IMR-90 (cell line): Measurements from ENCODE around the gene POLD1. TPM values are rescaled to one million over a fixed set of nuclear protein-coding genes. Genes with fewer than 3 reads are reported as not detected.

Experiments used
- ATAC-seq: fragments of 200-7000 bp; cut with Tn5 transposase; 2 replicates; pipeline ENCODE4 v1.9.1; 2020; ENCODE audit warnings: low read depth, mild to moderate bottlenecking, moderate library complexity
- BruUV-seq: library from RNA; stranded (reverse); fragments of 400-500 nt; replicated peaks from 2 replicates; lab custom pipeline; 2021; lab: Mats Ljungman, UMichigan
- CTCF ChIA-PET: fragments of 300-600 bp; formaldehyde crosslinking; extraction: SDS; loops from one replicate; lab custom pipeline; 2021; ENCODE audit warnings: antibody characterized with exemption; lab: Yijun Ruan, JAX
- POLR2A ChIA-PET: fragments of 300-600 bp; sonication (Branson Sonifier 250); formaldehyde crosslinking; loops from one replicate; lab custom pipeline; 2022; ENCODE audit warnings: antibody characterized with exemption; ENCODE audit not compliant: unreplicated experiment; lab: Charles Lee
- DNase-seq: peaks from one replicate; pipeline ENCODE4 v3.0.0; 2013
- H2AFZ ChIP-seq: replicated peaks from 2 replicates; pipeline ENCODE3; 2013; ENCODE audit warnings: low read length, mild to moderate bottlenecking; ENCODE audit not compliant: poor library complexity
- H2AK5ac ChIP-seq: 2 replicates; pipeline ENCODE4 v1.6.1; 2013; ENCODE audit warnings: low read depth, low read length, inconsistent platforms
- H2AK9ac ChIP-seq: replicated peaks from 2 replicates; pipeline ENCODE3; 2013; ENCODE audit warnings: mild to moderate bottlenecking, low read depth, low read length, moderate library complexity; ENCODE audit not compliant: poor library complexity
- H2BK120ac ChIP-seq: 2 replicates; pipeline ENCODE4 v1.6.1; 2013; ENCODE audit warnings: low read depth, low read length, inconsistent platforms
- H2BK15ac ChIP-seq: 3 replicates; pipeline ENCODE4 v1.6.1; 2013; ENCODE audit warnings: low read depth, low read length, inconsistent platforms
- H2BK20ac ChIP-seq: 2 replicates; pipeline ENCODE4 v1.6.1; 2013; ENCODE audit warnings: low read depth, mild to moderate bottlenecking, inconsistent platforms, low read length, moderate library complexity
- H2BK5ac ChIP-seq: 2 replicates; pipeline ENCODE4 v1.6.1; 2013; ENCODE audit warnings: mild to moderate bottlenecking, low read depth, low read length, inconsistent platforms; ENCODE audit not compliant: poor library complexity, severe bottlenecking
- H3K14ac ChIP-seq: replicated peaks from 2 replicates; pipeline ENCODE4 v1.6.1; 2013; ENCODE audit warnings: low read depth, low read length, inconsistent platforms
- H3K18ac ChIP-seq: 2 replicates; pipeline ENCODE4 v1.6.1; 2013; ENCODE audit warnings: low read depth, low read length, control low read depth
- H3K23ac ChIP-seq: 2 replicates; pipeline ENCODE4 v1.6.1; 2013; ENCODE audit warnings: low read depth, low read length, inconsistent platforms
- H3K27ac ChIP-seq: 2 replicates; pipeline ENCODE4 v1.5.1; 2013; ENCODE audit warnings: mild to moderate bottlenecking, control low read depth, low read length; ENCODE audit not compliant: insufficient read depth
- H3K27me3 ChIP-seq: 2 replicates; pipeline ENCODE4 v1.6.1; 2013; ENCODE audit warnings: low read length; ENCODE audit not compliant: control insufficient read depth, insufficient read depth
- H3K36me3 ChIP-seq: 2 replicates; pipeline ENCODE4 v1.6.1; 2013; ENCODE audit warnings: low read length, mixed read lengths; ENCODE audit not compliant: control insufficient read depth, insufficient read depth
- H3K4ac ChIP-seq: 2 replicates; pipeline ENCODE4 v1.6.1; 2013; ENCODE audit warnings: low read depth, low read length, inconsistent platforms
- H3K4me1 ChIP-seq: 2 replicates; pipeline ENCODE4 v1.6.1; 2013; ENCODE audit warnings: low read length, mixed read lengths; ENCODE audit not compliant: control insufficient read depth, insufficient read depth
- H3K4me2 ChIP-seq: 2 replicates; pipeline ENCODE4 v1.6.1; 2013; ENCODE audit warnings: low read depth, mild to moderate bottlenecking, control low read depth, low read length, moderate library complexity
- H3K4me3 ChIP-seq: 2 replicates; pipeline ENCODE4 v1.5.1; 2013; ENCODE audit warnings: low read depth, mild to moderate bottlenecking, control low read depth, low read length, moderate library complexity; ENCODE audit not compliant: insufficient read depth
- H3K56ac ChIP-seq: 2 replicates; pipeline ENCODE4 v1.6.1; 2013; ENCODE audit warnings: low read length, inconsistent platforms; ENCODE audit not compliant: insufficient read depth; ENCODE audit errors: extremely low read depth
- H3K79me1 ChIP-seq, 2 experiments: 2 replicates each; pipeline ENCODE4 v1.6.1; 2013; ENCODE audit warnings: low read length in 2 of 2, inconsistent platforms in 1 of 2, low read depth in 1 of 2
- H3K9ac ChIP-seq: 2 replicates; pipeline ENCODE4 v1.6.1; 2013; ENCODE audit warnings: low read depth, low read length, control low read depth
- H3K9me1 ChIP-seq: 2 replicates; pipeline ENCODE4 v1.6.1; 2013; ENCODE audit warnings: low read length, inconsistent platforms; ENCODE audit not compliant: insufficient read depth
- H3K9me3 ChIP-seq: 2 replicates; pipeline ENCODE4 v1.6.1; 2013; ENCODE audit warnings: low read length; ENCODE audit not compliant: control insufficient read depth, insufficient read depth
- H4K20me1 ChIP-seq: 2 replicates; pipeline ENCODE4 v1.6.1; 2013; ENCODE audit warnings: low read length, inconsistent platforms; ENCODE audit not compliant: insufficient read depth
- H4K5ac ChIP-seq: 2 replicates; pipeline ENCODE4 v1.6.1; 2013; ENCODE audit warnings: mild to moderate bottlenecking, low read depth, low read length, control low read depth
- H4K8ac ChIP-seq, 2 experiments: 2 replicates each; pipeline ENCODE4 v1.6.1; 2013; ENCODE audit warnings: low read depth in 2 of 2, low read length in 2 of 2, control low read depth in 1 of 2, inconsistent platforms in 1 of 2
- H4K91ac ChIP-seq: 2 replicates; pipeline ENCODE4 v1.6.1; 2013; ENCODE audit warnings: low read depth, low read length, inconsistent platforms; ENCODE audit not compliant: insufficient read depth
- BHLHE40 ChIP-seq: fragments of 150-350 bp; IDR thresholded peaks from 2 replicates; pipeline ENCODE4 v1.6.1; 2016; ENCODE audit warnings: mild to moderate bottlenecking, low read depth, low read length
- RCOR1 ChIP-seq: IDR thresholded peaks from 2 replicates; pipeline ENCODE4 v1.6.1; 2012; ENCODE audit warnings: mild to moderate bottlenecking, low read length, improper control_type of control experiment; ENCODE audit not compliant: insufficient replicate concordance
- WGBS, 2 experiments: methylation state at CpG; one replicate each; pipeline versions ENCODE4 v1.1.5 to v1.1.7; 2013; ENCODE audit warnings: missing lambda C conversion rate in 2 of 2; ENCODE audit not compliant: insufficient read length in 1 of 2; ENCODE audit errors: extremely low coverage in 2 of 2; 5-methylcytosine and 5-hydroxymethylcytosine counted together
- dilution Hi-C: fragments of 300-500 bp; cut with HindIII; formaldehyde crosslinking; loops from one replicate; pipeline ENCODE4 v1.14.3; 2018; ENCODE audit warnings: low sequenced_read_pairs; ENCODE audit not compliant: unreplicated experiment
- in situ Hi-C: fragments of 300-500 bp; cut with MboI; formaldehyde crosslinking; loops from 3 replicates; pipeline ENCODE4 v1.14.3; 2019; ENCODE audit warnings: low sequenced_read_pairs, inconsistent platforms, mixed read lengths
- intact Hi-C: fragments of 100-400 bp; cut with micrococcal nuclease; formaldehyde crosslinking; loops from 2 replicates; pipeline ENCODE4 v1.10.0; 2022
- polyA plus RNA-seq, 3 experiments: library from polyadenylated mRNA; depleted of rRNA; stranded (reverse); fragments of >200 nt; gene quantifications; 2 replicates each; pipeline ENCODE4 v1.2.3, GENCODE V29; 2012; ENCODE audit warnings: low replicate concordance in 1 of 3
- total RNA-seq: library from RNA; depleted of rRNA; stranded (reverse); fragments of >200 nt; gene quantifications from 2 replicates; pipeline ENCODE4 v1.2.3, GENCODE V29; 2012
- TF ChIP-seq, protein P1 (sequence below): conservative IDR thresholded peaks from 2 replicates; pipeline ENCODE4 v1.5.1; 2012; ENCODE audit warnings: mild to moderate bottlenecking, low read depth, low read length, improper control_type of control experiment

The POLD1 gene
- total and polyA plus RNA-seq, 2 of the 4 experiments (the other 2 are of a cell fraction), result 13.8 to 28.9 TPM

DNA sequence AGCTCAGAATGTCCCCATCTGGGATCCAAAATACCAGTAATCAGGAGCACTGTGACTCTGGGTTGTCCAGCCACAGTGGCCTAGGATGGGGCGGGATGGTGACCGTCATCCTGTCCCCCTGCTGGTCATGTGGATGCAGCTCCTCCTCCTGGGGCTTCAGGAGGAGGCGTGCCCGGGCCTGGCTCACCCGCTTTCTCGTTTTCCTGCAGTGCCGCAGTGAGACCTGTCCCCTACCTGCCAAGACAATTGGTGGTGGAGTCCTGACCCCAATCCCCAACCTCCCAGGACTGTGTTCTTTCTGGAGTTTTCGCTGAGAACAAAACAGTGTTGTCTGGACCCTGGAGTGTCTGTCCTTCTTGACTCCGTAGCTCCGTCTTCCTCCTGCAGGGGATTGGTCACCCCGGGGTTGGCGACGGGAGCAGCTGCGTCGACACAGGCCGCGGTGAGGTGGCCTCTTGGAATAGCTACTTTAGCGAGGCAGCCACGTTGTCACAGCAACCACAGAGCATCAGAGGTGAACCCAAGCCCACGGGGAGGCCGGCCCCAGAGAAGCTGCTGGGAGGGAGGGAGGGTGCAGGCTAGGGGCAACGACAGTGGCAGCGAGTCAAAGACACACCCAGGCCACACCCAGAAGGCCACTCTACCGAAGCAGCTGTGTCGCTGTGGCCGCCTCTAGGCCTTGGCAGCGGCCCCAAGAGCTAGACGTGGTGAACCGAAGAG, 82.0 kb downstream of the POLD1 start:
- H2AK5ac ChIP-seq, result no peak overlapping the region

More for the DNA sequence above, 82.0 kb downstream of the POLD1 start:
- no peak overlapping the region for H2AK9ac ChIP-seq
- no peak overlapping the region for H3K4me2 ChIP-seq
- ATAC-seq, result no peak
- H4K8ac ChIP-seq, result no peak overlapping the region
- no peak overlapping the region for H3K9ac ChIP-seq
- H4K20me1 ChIP-seq, result no peaks in the 10 kb centered on the region
- no peak overlapping the region for H4K5ac ChIP-seq
- POLR2A ChIA-PET, result no interaction called here
- TF ChIP-seq BHLHE40 (no peak), RCOR1 (no peak)
- TF ChIP-seq, protein P1, sequence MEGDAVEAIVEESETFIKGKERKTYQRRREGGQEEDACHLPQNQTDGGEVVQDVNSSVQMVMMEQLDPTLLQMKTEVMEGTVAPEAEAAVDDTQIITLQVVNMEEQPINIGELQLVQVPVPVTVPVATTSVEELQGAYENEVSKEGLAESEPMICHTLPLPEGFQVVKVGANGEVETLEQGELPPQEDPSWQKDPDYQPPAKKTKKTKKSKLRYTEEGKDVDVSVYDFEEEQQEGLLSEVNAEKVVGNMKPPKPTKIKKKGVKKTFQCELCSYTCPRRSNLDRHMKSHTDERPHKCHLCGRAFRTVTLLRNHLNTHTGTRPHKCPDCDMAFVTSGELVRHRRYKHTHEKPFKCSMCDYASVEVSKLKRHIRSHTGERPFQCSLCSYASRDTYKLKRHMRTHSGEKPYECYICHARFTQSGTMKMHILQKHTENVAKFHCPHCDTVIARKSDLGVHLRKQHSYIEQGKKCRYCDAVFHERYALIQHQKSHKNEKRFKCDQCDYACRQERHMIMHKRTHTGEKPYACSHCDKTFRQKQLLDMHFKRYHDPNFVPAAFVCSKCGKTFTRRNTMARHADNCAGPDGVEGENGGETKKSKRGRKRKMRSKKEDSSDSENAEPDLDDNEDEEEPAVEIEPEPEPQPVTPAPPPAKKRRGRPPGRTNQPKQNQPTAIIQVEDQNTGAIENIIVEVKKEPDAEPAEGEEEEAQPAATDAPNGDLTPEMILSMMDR, result 0 out of 2 replicates have a peak, but pooled peaks have one; percentile 13
- no peak overlapping the region for H3K18ac ChIP-seq
- no peak overlapping the region for H3K14ac ChIP-seq
- H2AFZ ChIP-seq, result no peak overlapping the region
- no peaks in the 10 kb centered on the region for H3K9me1 ChIP-seq
- no peak overlapping the region for H3K27ac ChIP-seq
- no peak overlapping the region for H3K4ac ChIP-seq
- intact Hi-C loops (no loop called here), dilution Hi-C loops (no loop called here), in situ Hi-C loops (no loop called here)
- H3K36me3 ChIP-seq, result no peaks in the 10 kb centered on the region
- no peak overlapping the region for H3K56ac ChIP-seq
- H2BK5ac ChIP-seq, result no peak overlapping the region
- no peak overlapping the region for H2BK15ac ChIP-seq
- CTCF ChIA-PET, result no interaction called here
- no TSS peak for BruUV-seq
- no peaks in the 10 kb centered on the region for H3K79me1 ChIP-seq
- H3K4me3 ChIP-seq, result no peak overlapping the region
- 27% methylated on average over 6 of the region's 29 CpGs; no CpG with 5 or more reads in 1 of the 2 experiments for WGBS, 2 experiments
- H3K9me3 ChIP-seq, result no peaks in the 10 kb centered on the region
- H3K27me3 ChIP-seq, result peaks cover 2% of the 10 kb centered on the region; the same call in 1 of the 2 replicates
- H2BK20ac ChIP-seq, result no peak overlapping the region
- no peak overlapping the region for H4K91ac ChIP-seq
- H3K4me1 ChIP-seq, result no peaks in the 10 kb centered on the region
- no peak overlapping the region for H3K23ac ChIP-seq
- H2BK120ac ChIP-seq, result no peak overlapping the region
- DNase-seq, result no peak
